ENCODE measurements around the gene ESYT2.
A peak's percentile ranks its signal among the peaks of the same experiment; 100 is the strongest.
"Not testable (repeated sequence)": the region's sequence is repeated elsewhere in the genome, so short reads cannot be mapped to it uniquely, and the experiment has no call there.

Gene ESYT2

GRCh38 chr7:158854681-158855081 lies 25.4 kb upstream of the ESYT2 start:
- no peak for DNase-seq

GRCh38 chr7:158850545-158851102 lies 21.3 kb upstream of the ESYT2 start:
- DNase-seq: no peak

GRCh38 chr7:158849768-158850544 lies 20.6 kb upstream of the ESYT2 start:
- DNase-seq: peak; percentile 47

DNA sequence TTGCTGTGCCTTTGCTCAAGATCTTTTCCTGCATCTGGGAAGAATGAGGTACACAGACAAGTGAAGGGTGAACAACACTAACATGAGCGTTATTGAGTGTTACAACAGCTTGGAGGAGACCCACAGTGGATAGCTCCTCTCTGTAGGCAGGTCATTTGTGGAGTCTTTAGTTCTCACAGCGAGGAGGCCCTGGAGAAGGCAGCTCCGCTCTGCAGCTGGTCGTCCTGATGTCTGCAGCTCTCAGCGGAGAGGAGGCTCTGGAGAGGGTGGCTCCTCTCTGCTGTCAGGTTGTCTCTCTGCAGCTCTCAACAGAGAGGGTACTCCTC lies 20.1 kb upstream of the ESYT2 start:
- no peak for DNase-seq

DNA sequence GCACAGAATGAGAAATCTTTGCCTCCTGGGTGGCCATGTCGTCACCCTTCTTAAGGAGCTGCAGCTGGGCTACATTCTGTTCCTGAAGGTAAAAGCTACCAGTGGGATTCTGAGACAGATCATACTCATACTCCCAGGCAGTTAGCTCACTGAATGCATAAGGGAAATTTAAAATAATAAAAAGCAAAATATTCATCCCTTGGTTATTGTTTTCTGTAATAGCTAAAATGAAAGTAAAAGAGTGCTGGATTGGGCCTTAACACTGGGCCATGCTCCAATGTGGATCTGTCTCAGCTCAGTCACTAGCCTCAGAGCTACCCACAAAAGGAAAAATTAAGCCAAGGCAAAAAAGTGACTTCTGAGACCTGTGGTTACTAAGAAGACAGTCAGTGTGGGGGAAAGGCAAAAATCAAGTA lies 18.1 kb upstream of the ESYT2 start:
- DNase-seq: no peak

DNA sequence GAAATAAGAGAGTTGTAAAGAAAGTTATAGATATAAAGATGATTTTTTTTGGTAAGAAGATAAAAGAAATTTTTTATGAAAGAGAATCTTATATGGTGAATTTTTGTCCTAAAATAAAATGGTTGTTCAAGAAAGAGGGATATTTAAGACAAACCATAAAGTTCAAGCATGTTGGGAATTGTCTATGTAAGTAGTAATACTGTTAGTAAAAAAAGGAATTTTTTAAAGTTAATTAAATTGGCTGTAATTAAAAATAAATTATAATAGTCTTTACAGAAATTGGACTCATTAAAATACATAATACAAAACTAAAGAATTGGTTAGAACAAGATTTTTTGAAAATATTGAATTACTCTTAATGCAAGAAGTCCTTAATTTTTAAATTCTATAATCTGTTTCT lies 17.0 kb upstream of the ESYT2 start:
- no peak for DNase-seq

- DNase-seq: no peak
Measured at GRCh38 chr7:158843771-158844170, 14.5 kb upstream of the ESYT2 start.

DNA sequence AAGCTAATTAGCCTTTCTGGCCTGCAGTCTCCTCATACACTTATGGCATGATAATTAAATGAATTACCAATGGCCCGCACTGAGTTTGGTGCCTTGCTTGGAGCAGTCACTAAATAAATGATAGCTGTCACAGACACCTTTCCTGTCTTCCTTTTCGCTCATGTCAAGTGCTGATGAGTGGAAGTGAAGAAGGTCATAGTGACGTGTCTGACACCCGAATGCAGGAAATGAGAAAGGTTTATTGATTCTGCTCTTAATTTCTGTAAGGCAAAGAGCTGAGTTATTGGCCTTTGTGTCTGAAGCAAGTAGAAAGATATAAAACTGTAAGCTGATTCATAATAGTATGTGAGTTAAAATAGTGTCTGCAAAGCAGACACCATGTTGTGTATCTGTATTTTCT lies 13.2 kb upstream of the ESYT2 start:
- DNase-seq: no peak

GRCh38 chr7:158840604-158841003 lies 11.3 kb upstream of the ESYT2 start:
- no peak for DNase-seq

GRCh38 chr7:158839177-158839576 lies 9.9 kb upstream of the ESYT2 start:
- not testable (repeated sequence) for DNase-seq

DNA sequence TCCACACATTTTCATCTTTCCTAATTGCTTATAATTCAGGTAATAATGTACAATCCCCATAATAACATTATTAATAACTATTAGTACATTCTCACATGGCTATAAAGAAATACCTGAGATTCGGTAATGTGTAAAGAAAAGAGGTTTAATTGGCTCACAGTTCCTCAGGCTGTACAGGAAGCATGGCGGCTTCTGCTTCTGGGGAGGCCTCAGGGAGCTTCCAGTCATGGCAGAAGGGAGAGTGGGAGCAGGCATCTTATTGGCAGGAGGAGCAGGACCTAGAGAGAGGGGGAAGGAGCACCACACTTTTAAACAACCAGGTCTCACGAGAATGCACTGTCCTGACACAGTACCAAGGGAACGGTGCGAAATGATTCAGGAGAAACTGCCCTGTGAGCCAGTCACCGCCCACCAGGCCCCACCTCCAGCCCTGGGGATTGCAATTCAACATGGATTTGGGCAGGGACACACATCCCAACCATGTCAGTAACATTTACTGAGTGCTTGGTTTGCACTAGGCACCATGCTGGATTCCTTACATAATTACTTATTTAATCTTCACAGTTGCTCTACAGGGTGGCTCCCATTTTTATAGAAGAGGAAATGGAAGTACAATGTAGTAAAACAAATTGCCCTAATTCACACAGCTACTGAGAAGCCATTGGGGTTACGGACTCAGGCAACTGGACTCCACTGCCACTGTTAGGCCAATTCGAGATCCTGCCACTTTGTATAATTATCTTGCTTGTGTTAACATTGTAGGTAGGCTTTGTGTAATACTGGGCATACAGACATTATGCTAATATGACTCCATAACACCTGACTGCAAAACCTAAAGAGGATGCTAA lies 8.7 kb upstream of the ESYT2 start:
- peak; percentile 70 for DNase-seq

GRCh38 chr7:158836692-158837091 lies 7.4 kb upstream of the ESYT2 start:
- DNase-seq: no peak

- no peak for DNase-seq
Measured at GRCh38 chr7:158834878-158835784, 5.8 kb upstream of the ESYT2 start.

- no peak for DNase-seq
Measured at GRCh38 chr7:158832994-158833393, 3.7 kb upstream of the ESYT2 start.

DNA sequence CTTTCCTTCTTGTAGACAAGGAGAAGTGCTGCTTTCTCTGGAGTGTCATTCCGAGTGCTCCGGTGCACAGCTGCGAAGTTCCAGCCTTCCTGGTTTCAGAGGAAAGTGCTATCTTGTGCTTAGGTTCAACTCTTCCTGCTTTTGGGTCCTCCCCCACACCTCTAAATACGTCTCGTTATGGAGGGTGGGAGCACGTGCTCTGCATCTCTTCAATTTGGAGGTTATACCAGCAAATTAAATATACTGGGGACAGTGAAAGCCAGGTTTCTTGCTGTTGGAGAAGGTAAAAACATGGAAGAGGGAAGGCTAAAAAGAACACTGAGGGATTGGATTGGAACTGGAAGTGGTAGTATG lies 2.4 kb upstream of the ESYT2 start:
- DNase-seq: no peak

DNA sequence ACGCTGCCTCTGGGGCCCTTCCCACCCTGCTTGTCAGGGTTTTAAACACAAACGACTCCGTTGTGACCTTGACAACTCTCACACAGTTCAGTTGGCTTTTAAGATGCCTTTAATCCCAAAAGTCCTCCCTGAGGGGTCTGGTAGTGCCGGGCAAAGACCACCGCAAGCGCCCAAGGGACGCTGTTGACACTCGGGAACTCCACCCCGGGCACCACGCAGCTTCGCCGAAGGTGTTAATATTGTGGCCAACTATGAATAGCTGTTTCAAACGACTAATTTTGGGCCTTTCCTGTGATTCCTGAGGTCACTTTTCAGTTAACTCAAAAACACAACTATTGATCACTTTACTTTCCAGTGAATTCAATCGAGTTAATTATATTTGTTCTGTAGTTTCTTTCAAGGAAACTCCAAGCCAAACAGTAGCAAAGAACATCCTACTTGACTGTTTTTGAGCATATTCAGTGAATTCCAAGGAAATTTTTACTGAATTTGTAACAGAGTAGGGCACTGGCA lies 958 bp upstream of the ESYT2 start:
- DNase-seq: no peak

GRCh38 chr7:158829021-158829341 lies 328 bp downstream of the ESYT2 start:
- DNase-seq: peak; percentile 82

GRCh38 chr7:158828133-158829020 lies 932 bp downstream of the ESYT2 start:
- peak; percentile 58 for DNase-seq

GRCh38 chr7:158827411-158828132 lies 1.7 kb downstream of the ESYT2 start:
- DNase-seq: no peak

GRCh38 chr7:158825628-158826289 lies 3.5 kb downstream of the ESYT2 start:
- DNase-seq: no peak

DNA sequence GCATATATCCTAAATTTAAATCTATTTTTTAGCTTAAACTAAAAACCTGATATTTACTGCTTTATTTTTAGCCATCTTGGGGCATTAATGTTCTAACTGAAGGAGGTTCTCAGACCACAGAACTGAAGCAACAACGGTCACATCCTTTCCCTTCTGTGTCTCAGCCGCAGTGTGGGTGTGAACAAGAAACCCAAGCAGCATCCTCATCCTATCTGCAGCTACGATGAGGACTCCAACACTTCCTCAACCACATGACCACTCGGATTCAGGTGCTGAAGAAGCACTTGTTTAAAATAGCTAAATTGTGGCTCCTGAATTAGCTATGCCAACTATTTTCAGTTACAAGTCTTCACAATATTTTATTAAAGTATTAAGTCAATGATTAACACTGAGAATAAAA lies 5.3 kb downstream of the ESYT2 start:
- DNase-seq: no peak
